SK-N-SH treated with all-trans-retinoic acid at 6 μM for 48 hours (cell line): ENCODE data around the gene PJA1.

Source experiments
- ATAC-seq: fragments of 200-7000 bp; cut with Tn5 transposase; 3 replicates; pipeline ENCODE4 v1.9.1; 2020; ENCODE audit warnings: mild to moderate bottlenecking, moderate library complexity
- ARNTL ChIP-seq: fragments of 450-650 bp; formaldehyde crosslinking; IDR thresholded peaks from 2 replicates; pipeline ENCODE4 v1.5.0; 2020; ENCODE audit warnings: low read depth, mild to moderate bottlenecking, moderate library complexity, borderline replicate concordance
- CREB5 ChIP-seq: fragments of 250-450 bp; sonication (Bioruptor Pico); IDR thresholded peaks from 2 replicates; pipeline ENCODE4 v1.5.1; 2020; ENCODE audit warnings: low read depth, mild to moderate bottlenecking, moderate library complexity
- CSDC2 ChIP-seq: fragments of 250-450 bp; sonication (Bioruptor Pico); IDR thresholded peaks from 2 replicates; pipeline ENCODE4 v1.5.0; 2020; ENCODE audit warnings: mild to moderate bottlenecking, moderate library complexity
- ESRRG ChIP-seq: fragments of 250-450 bp; sonication (Bioruptor Pico); IDR thresholded peaks from 2 replicates; pipeline ENCODE4 v1.6.1; 2021; ENCODE audit warnings: mild to moderate bottlenecking
- ISL1 ChIP-seq: fragments of 250-450 bp; sonication (Bioruptor Pico); IDR thresholded peaks from 2 replicates; pipeline ENCODE4 v2.1.2; 2022; ENCODE audit warnings: mild to moderate bottlenecking, moderate library complexity
- PATZ1 ChIP-seq: fragments of 250-450 bp; sonication (Bioruptor Pico); IDR thresholded peaks from 2 replicates; pipeline ENCODE4 v1.8.0; 2020; ENCODE audit warnings: mild to moderate bottlenecking, moderate library complexity, borderline replicate concordance
- POU6F1 ChIP-seq: fragments of 250-450 bp; sonication (Bioruptor Pico); IDR thresholded peaks from 2 replicates; pipeline ENCODE4 v1.8.0; 2021; ENCODE audit warnings: low read depth, mild to moderate bottlenecking, moderate library complexity, borderline replicate concordance
- PPARA ChIP-seq: fragments of 250-450 bp; sonication (Bioruptor Pico); IDR thresholded peaks from 2 replicates; pipeline ENCODE4 v1.5.0; 2020; ENCODE audit warnings: mild to moderate bottlenecking, borderline replicate concordance
- RARB ChIP-seq: fragments of 250-450 bp; sonication (Bioruptor Pico); IDR thresholded peaks from 2 replicates; pipeline ENCODE4 v1.8.0; 2021; ENCODE audit warnings: mild to moderate bottlenecking, moderate library complexity
- SNAI2 ChIP-seq: fragments of 250-450 bp; sonication (Bioruptor Pico); IDR thresholded peaks from 2 replicates; pipeline ENCODE4 v1.5.0; 2020; ENCODE audit warnings: mild to moderate bottlenecking, moderate library complexity
- TCF4 ChIP-seq: fragments of 250-450 bp; sonication (Bioruptor Pico); IDR thresholded peaks from 2 replicates; pipeline ENCODE4 v1.8.0; 2021; ENCODE audit warnings: mild to moderate bottlenecking, moderate library complexity, borderline replicate concordance
- TSHZ2 ChIP-seq: fragments of 250-450 bp; sonication (Bioruptor Pico); IDR thresholded peaks from 2 replicates; pipeline ENCODE4 v1.5.0; 2020; ENCODE audit warnings: mild to moderate bottlenecking, moderate library complexity
- ZC3H10 ChIP-seq: fragments of 250-450 bp; sonication (Bioruptor Pico); IDR thresholded peaks from 2 replicates; pipeline ENCODE4 v1.5.1; 2021; ENCODE audit warnings: mild to moderate bottlenecking, moderate library complexity
- ZFP3 ChIP-seq: fragments of 250-450 bp; sonication (Bioruptor Pico); IDR thresholded peaks from 2 replicates; pipeline ENCODE4 v1.5.0; 2020; ENCODE audit warnings: mild to moderate bottlenecking, moderate library complexity
- ZFP30 ChIP-seq: fragments of 450-650 bp; formaldehyde crosslinking; IDR thresholded peaks from 2 replicates; pipeline ENCODE4 v1.5.0; 2022; ENCODE audit warnings: mild to moderate bottlenecking, moderate library complexity
- ZNF565 ChIP-seq: fragments of 450-650 bp; formaldehyde crosslinking; conservative IDR thresholded peaks from 2 replicates; pipeline ENCODE4 v1.5.0; 2020; ENCODE audit warnings: low read depth, mild to moderate bottlenecking, moderate library complexity
- ZNF70 ChIP-seq: fragments of 450-650 bp; formaldehyde crosslinking; IDR thresholded peaks from 2 replicates; pipeline ENCODE4 v1.5.0; 2020; ENCODE audit warnings: mild to moderate bottlenecking, moderate library complexity
- ZNF8 ChIP-seq: fragments of 450-650 bp; formaldehyde crosslinking; IDR thresholded peaks from 2 replicates; pipeline ENCODE4 v1.5.0; 2020; ENCODE audit warnings: mild to moderate bottlenecking, moderate library complexity

The PJA1 gene

GRCh38 chrX:69150281-69150960, 14.8 kb downstream of the PJA1 start (continued):
- TF ChIP-seq PATZ1 (CRISPR knock-in tag), result no peak
- no peak for TF ChIP-seq ESRRG (CRISPR knock-in tag)
- TF ChIP-seq CSDC2 (CRISPR knock-in tag), result no peak
- TF ChIP-seq PPARA (CRISPR knock-in tag), result no peak
- TF ChIP-seq ZNF8 (CRISPR knock-in tag), result no peak
- no peak for TF ChIP-seq ZC3H10 (CRISPR knock-in tag)
- TF ChIP-seq RARB (CRISPR knock-in tag), result no peak
- TF ChIP-seq ZNF70 (CRISPR knock-in tag), result no peak

- ATAC-seq, result no peak
- no peak for TF ChIP-seq ZFP3 (CRISPR knock-in tag)
- no peak for TF ChIP-seq TSHZ2
- no peak for TF ChIP-seq ISL1 (CRISPR knock-in tag)
- no peak for TF ChIP-seq TCF4 (CRISPR knock-in tag)
- TF ChIP-seq ZC3H10 (CRISPR knock-in tag), result no peak
- TF ChIP-seq ZNF8 (CRISPR knock-in tag), result no peak
- no peak for TF ChIP-seq CSDC2 (CRISPR knock-in tag)
- no peak for TF ChIP-seq CREB5 (CRISPR knock-in tag)
- no peak for TF ChIP-seq POU6F1 (CRISPR knock-in tag)
- no peak for TF ChIP-seq ARNTL (CRISPR knock-in tag)
- TF ChIP-seq PPARA (CRISPR knock-in tag), result no peak
- TF ChIP-seq SNAI2 (CRISPR knock-in tag), result no peak
- TF ChIP-seq ZNF565, result no peak
- TF ChIP-seq ZNF70 (CRISPR knock-in tag), result no peak
- TF ChIP-seq RARB (CRISPR knock-in tag), result no peak
- TF ChIP-seq ZFP30 (CRISPR knock-in tag), result no peak
These were observed 15.6 kb downstream of the PJA1 start for GRCh38 chrX:69149466-69150280.

GRCh38 chrX:69148946-69149345, 16.3 kb downstream of the PJA1 start:
- ATAC-seq, result no peak

More at GRCh38 chrX:69148946-69149345, 16.3 kb downstream of the PJA1 start:
- TF ChIP-seq SNAI2 (CRISPR knock-in tag) (no peak), ZFP30 (CRISPR knock-in tag) (no peak), RARB (CRISPR knock-in tag) (no peak), TSHZ2 (no peak)
- TF ChIP-seq, all 23 proteins: peak for 0
